ENCODE data around the gene PTPN1. TPM values are rescaled to one million over a fixed set of nuclear protein-coding genes. Genes with fewer than 3 reads are reported as not detected.

Gene PTPN1
- total RNA-seq, 1 donor from 2014 or later = 38.1 TPM

DNA sequence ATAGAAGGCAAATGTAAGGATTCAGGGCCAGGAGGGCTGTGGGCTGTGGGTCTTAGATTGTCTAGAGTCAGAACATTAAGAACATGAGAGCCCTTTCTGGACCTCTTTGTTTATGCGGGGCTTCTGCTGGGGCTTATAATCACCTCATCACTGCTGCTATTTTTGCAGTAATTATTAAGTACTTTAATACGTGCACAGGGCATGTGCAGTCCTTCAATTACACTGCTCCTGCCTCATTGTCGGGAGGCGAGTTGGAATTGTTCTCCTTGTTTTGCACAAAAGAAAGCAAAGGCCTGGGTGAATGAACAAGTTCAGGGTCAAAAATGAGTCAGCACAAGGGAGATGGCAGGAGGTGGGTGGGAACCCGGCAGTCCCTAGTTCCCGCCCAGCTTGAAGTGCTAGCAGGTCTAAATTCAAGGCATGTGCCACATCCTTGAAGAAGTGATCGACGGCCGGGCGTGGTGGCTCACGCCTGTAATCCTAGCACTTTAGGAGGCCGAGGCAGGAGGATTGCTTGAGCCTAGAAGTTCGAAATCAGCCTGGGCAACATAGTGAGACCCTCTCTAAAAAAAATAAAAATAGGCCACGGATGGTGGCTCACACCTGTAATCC is 34.4 kb upstream of the PTPN1 start:
- Histone ChIP-seq H3K27ac (no peak overlapping the region), H3K4me3 (no peak overlapping the region), H3K27me3 (no peaks in the 10 kb centered on the region), H3F3A (ENCODE audit: low read depth) (no peaks in the 10 kb centered on the region), H3K9me3 (ENCODE audit: low read depth) (no peaks in the 10 kb centered on the region), H3K4me2 (no peak overlapping the region), H3K9ac (no peak overlapping the region), H4K20me1 (ENCODE audit: low read depth) (no peaks in the 10 kb centered on the region), H3K79me2 (ENCODE audit: low read depth) (no peaks in the 10 kb centered on the region), H3K4me1 (no peaks in the 10 kb centered on the region), H3K36me3 (no peaks in the 10 kb centered on the region), H2AFZ (replicated peaks) (no peak overlapping the region)
- H3K27ac Mint-ChIP-seq = peak overlapping the region; percentile 70
- TF ChIP-seq EZH2 (IDR thresholded peaks at IDR 0.05) = no peak
- no peak for TF ChIP-seq EZH2phosphoT487 (IDR thresholded peaks at IDR 0.05)
- TF ChIP-seq, protein P1, sequence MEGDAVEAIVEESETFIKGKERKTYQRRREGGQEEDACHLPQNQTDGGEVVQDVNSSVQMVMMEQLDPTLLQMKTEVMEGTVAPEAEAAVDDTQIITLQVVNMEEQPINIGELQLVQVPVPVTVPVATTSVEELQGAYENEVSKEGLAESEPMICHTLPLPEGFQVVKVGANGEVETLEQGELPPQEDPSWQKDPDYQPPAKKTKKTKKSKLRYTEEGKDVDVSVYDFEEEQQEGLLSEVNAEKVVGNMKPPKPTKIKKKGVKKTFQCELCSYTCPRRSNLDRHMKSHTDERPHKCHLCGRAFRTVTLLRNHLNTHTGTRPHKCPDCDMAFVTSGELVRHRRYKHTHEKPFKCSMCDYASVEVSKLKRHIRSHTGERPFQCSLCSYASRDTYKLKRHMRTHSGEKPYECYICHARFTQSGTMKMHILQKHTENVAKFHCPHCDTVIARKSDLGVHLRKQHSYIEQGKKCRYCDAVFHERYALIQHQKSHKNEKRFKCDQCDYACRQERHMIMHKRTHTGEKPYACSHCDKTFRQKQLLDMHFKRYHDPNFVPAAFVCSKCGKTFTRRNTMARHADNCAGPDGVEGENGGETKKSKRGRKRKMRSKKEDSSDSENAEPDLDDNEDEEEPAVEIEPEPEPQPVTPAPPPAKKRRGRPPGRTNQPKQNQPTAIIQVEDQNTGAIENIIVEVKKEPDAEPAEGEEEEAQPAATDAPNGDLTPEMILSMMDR (IDR thresholded peaks at IDR 0.05) = no peak
- no peak overlapping the region for H3K4me3 Mint-ChIP-seq
- no peak for DNase-seq (ENCODE audit: low spot score)
- H3K36me3 Mint-ChIP-seq = no peaks in the 10 kb centered on the region
- H3K4me1 Mint-ChIP-seq = peaks cover 6% of the 10 kb centered on the region
- no peaks in the 10 kb centered on the region for H3K9me3 Mint-ChIP-seq
- H3K27me3 Mint-ChIP-seq (ENCODE audit: insufficient read depth, low read depth) = peaks cover 6% of the 10 kb centered on the region

DNA sequence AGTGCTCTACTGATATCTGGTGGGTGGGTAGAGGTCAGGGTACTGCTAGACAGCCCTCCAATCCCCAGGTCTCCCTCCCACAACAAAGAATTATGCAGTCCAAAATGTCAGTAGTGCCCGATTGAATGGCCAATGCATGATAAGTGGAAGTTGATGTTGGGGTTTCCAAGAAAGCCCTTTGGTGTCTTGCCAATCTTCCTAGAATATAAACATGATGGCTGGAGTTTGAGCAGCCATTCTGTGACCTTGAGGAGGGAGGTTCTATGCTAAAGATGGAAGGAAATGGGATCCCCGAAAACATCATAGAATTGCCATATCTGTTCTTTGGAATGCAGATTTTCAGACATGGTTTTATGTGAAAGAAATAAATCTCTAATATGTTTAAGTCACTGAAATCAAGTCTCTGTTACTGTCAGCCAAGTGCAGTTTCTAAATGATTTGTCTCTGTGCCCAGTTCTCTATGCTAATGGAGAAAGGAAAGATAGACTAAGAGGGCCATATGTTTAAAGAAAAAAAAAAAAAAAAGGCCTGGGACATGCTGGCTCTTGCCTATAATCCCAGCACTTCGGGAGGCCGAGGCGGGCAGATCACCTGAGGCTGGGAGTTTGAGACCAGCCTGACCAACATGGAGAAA is 32.8 kb upstream of the PTPN1 start:
- Mint-ChIP-seq H3K4me1 (peaks cover 6% of the 10 kb centered on the region), H3K27ac (no peak overlapping the region)

DNA sequence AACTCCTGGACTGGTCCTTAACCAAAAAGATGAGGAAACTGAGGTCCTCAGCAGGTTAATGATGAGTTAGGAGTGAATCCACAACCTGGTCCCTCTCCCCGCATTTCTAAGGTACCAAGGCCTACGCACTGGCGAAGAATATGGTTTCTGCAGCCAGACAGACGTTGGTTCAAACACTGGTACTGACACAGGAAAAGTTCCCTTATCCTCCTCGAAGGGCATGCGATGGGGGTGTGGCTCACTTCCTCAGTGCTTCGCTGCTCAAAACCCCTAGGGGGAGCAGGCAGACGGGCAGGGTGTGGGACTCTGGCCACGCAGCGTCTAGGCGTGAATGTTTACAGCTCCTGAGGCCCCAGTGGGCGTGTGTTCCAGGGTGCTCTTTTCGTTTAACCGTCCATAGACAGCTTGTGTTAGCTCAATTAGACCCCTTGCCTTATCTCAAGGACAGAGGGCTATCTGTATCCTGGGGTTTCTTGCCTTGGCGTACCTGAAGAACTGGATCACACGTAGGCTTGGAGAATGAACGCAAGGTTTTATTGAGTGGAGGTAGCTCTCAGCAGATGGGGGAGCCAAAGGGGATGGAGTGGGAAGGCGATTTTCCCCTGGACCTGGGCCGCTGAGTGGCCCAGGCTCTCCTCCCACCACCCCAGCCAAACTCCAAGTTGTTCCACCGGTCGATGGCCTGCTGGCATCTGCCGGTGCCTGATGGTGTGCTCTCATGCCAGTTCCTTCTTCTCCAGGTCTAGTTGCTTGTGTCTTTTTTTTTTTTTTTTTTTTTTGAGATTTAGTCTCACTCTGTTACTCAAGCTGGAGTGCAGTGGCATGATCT is 31.8 kb upstream of the PTPN1 start:
- Histone ChIP-seq H3K9me3 (ENCODE audit: low read depth) (no peaks in the 10 kb centered on the region), H3F3A (ENCODE audit: low read depth) (no peaks in the 10 kb centered on the region), H3K27ac (no peak overlapping the region), H2AFZ (replicated peaks) (peak overlapping the region; percentile 76), H3K9ac (no peak overlapping the region), H3K4me1 (no peaks in the 10 kb centered on the region), H3K4me2 (no peak overlapping the region), H3K27me3 (no peaks in the 10 kb centered on the region), H3K36me3 (no peaks in the 10 kb centered on the region), H3K79me2 (ENCODE audit: low read depth) (no peaks in the 10 kb centered on the region), H3K4me3 (no peak overlapping the region), H4K20me1 (ENCODE audit: low read depth) (no peaks in the 10 kb centered on the region)
- DNase-seq (ENCODE audit: low spot score) = peak; percentile 77
- Mint-ChIP-seq H3K36me3 (no peaks in the 10 kb centered on the region), H3K9me3 (no peaks in the 10 kb centered on the region), H3K27me3 (ENCODE audit: insufficient read depth, low read depth) (peaks cover 5% of the 10 kb centered on the region), H3K4me3 (no peak overlapping the region), H3K4me1 (peaks cover 6% of the 10 kb centered on the region), H3K27ac (no peak overlapping the region)
- TF ChIP-seq, protein P1 (IDR thresholded peaks at IDR 0.05) = peak; percentile 68
- no peak for TF ChIP-seq EZH2phosphoT487 (IDR thresholded peaks at IDR 0.05)

More for the DNA sequence above, 32.8 kb upstream of the PTPN1 start:
- TF ChIP-seq EZH2phosphoT487 (IDR thresholded peaks at IDR 0.05) = no peak
- no peak for TF ChIP-seq EZH2 (IDR thresholded peaks at IDR 0.05)
- TF ChIP-seq, protein P1 (IDR thresholded peaks at IDR 0.05) = no peak
- H3K9ac ChIP-seq = no peak overlapping the region
- H3K9me3 ChIP-seq (ENCODE audit: low read depth) = no peaks in the 10 kb centered on the region
- H3K4me2 ChIP-seq = no peak overlapping the region
- Mint-ChIP-seq H3K9me3 (no peaks in the 10 kb centered on the region), H3K36me3 (no peaks in the 10 kb centered on the region), H3K27me3 (ENCODE audit: insufficient read depth, low read depth) (peaks cover 3% of the 10 kb centered on the region), H3K4me3 (no peak overlapping the region)
- no peaks in the 10 kb centered on the region for H3K36me3 ChIP-seq
- no peak overlapping the region for H2AFZ ChIP-seq (replicated peaks)
- no peaks in the 10 kb centered on the region for H3K27me3 ChIP-seq
- H4K20me1 ChIP-seq (ENCODE audit: low read depth) = no peaks in the 10 kb centered on the region
- DNase-seq (ENCODE audit: low spot score) = no peak
- H3F3A ChIP-seq (ENCODE audit: low read depth) = no peaks in the 10 kb centered on the region
- no peaks in the 10 kb centered on the region for H3K4me1 ChIP-seq
- H3K4me3 ChIP-seq = no peak overlapping the region
- no peaks in the 10 kb centered on the region for H3K79me2 ChIP-seq (ENCODE audit: low read depth)
- no peak overlapping the region for H3K27ac ChIP-seq

All from neural progenitor cell (in vitro differentiated cells).